CD14-positive monocyte (primary cell): Measurements from ENCODE around the gene SCUBE3. TPM values are rescaled to one million over a fixed set of nuclear protein-coding genes. Genes with fewer than 3 reads are reported as not detected.

Source experiments
- DNase-seq, 3 donors: peaks; one replicate each; pipeline ENCODE4 v3.0.0-alpha.2; 2011 to 2022
- H2AFZ ChIP-seq: 2 replicates; pipeline ENCODE4 v1.6.0; 2012; ENCODE audit warnings: mild to moderate bottlenecking, low read depth, low read length, inconsistent platforms; ENCODE audit not compliant: insufficient read depth, poor library complexity, severe bottlenecking
- H3K27ac ChIP-seq, 2 donors: 1 replicate in 1 of 2; 2 replicates in 1 of 2; pipeline ENCODE4 v1.5.1; 2012 to 2013; ENCODE audit warnings: low read length in 2 of 2, control low read depth in 1 of 2, inconsistent platforms in 1 of 2, low read depth in 1 of 2, mild to moderate bottlenecking in 1 of 2
- H3K27me3 ChIP-seq, 2 donors: one replicate each; pipeline versions ENCODE4 v1.6.0 to v1.6.1; 2011 to 2013; ENCODE audit warnings: low read length in 2 of 2; ENCODE audit not compliant: control insufficient read depth in 2 of 2, insufficient read depth in 2 of 2
- H3K36me3 ChIP-seq, 2 donors: replicated peaks in 1 of 2; 1 replicate in 1 of 2; 2 replicates in 1 of 2; pipeline versions ENCODE4 v1.5.1 to v1.6.1; 2012 to 2013; ENCODE audit warnings: low read length in 2 of 2, control low read depth in 1 of 2, inconsistent platforms in 1 of 2, mild to moderate bottlenecking in 1 of 2; ENCODE audit not compliant: insufficient read depth in 2 of 2, control insufficient read depth in 1 of 2
- H3K4me1 ChIP-seq, 2 donors: 1 replicate in 1 of 2; 2 replicates in 1 of 2; pipeline versions ENCODE4 v1.5.1 to v1.6.1; 2012 to 2013; ENCODE audit warnings: low read length in 2 of 2, control low read depth in 1 of 2, inconsistent platforms in 1 of 2, mild to moderate bottlenecking in 1 of 2, moderate library complexity in 1 of 2; ENCODE audit not compliant: insufficient read depth in 2 of 2, control insufficient read depth in 1 of 2
- H3K4me2 ChIP-seq: replicated peaks from 2 replicates; pipeline ENCODE3; 2012; ENCODE audit warnings: low read length, moderate library complexity, mild to moderate bottlenecking; ENCODE audit not compliant: poor library complexity, severe bottlenecking; ENCODE audit errors: extremely low read depth
- H3K4me3 ChIP-seq, 3 experiments: fragments of 200-600 bp in 1 of 3; sonication (generic) in 1 of 3; replicated peaks in 1 of 3; 1 replicate in 2 of 3; 2 replicates in 1 of 3; pipeline ENCODE4 v1.5.1; 2011 to 2013; ENCODE audit warnings: low read length in 3 of 3, mild to moderate bottlenecking in 3 of 3, control low read depth in 2 of 3, low read depth in 2 of 3, inconsistent platforms in 1 of 3, moderate library complexity in 1 of 3
- H3K79me2 ChIP-seq: 2 replicates; pipeline ENCODE4 v1.6.0; 2012; ENCODE audit warnings: mild to moderate bottlenecking, control low read depth, inconsistent platforms, low read length, moderate library complexity; ENCODE audit not compliant: insufficient read depth
- H3K9ac ChIP-seq: 2 replicates; pipeline ENCODE4 v1.6.0; 2017; ENCODE audit warnings: low read length, mild to moderate bottlenecking; ENCODE audit not compliant: insufficient read depth, poor library complexity, severe bottlenecking
- H3K9me3 ChIP-seq, 2 donors: replicated peaks in 1 of 2; 1 replicate in 1 of 2; 2 replicates in 1 of 2; pipeline versions ENCODE4 v1.5.1 to v1.6.1; 2012 to 2013; ENCODE audit warnings: low read length in 2 of 2, control low read depth in 1 of 2; ENCODE audit not compliant: control insufficient read depth in 1 of 2, insufficient read depth in 1 of 2
- H4K20me1 ChIP-seq: 2 replicates; pipeline ENCODE4 v1.6.0; 2012; ENCODE audit warnings: mild to moderate bottlenecking, low read length, control low read depth, moderate library complexity; ENCODE audit not compliant: insufficient read depth
- H3K27ac Mint-ChIP-seq, 7 donors: one replicate each; pipeline ENCODE4 v1.8.0; 2020; ENCODE audit warnings: mild to moderate bottlenecking in 7 of 7, mixed read lengths in 7 of 7, moderate library complexity in 6 of 7, inconsistent platforms in 2 of 7
- H3K27me3 Mint-ChIP-seq, 3 donors: one replicate each; pipeline ENCODE4 v1.8.0; 2021 to 2022; ENCODE audit warnings: low read depth in 3 of 3, mild to moderate bottlenecking in 3 of 3, mixed read lengths in 3 of 3, moderate library complexity in 3 of 3, inconsistent platforms in 1 of 3
- H3K36me3 Mint-ChIP-seq, 2 donors: one replicate each; pipeline ENCODE4 v1.8.0; 2020; ENCODE audit warnings: mixed read lengths in 2 of 2, inconsistent platforms in 1 of 2, mild to moderate bottlenecking in 1 of 2
- H3K4me1 Mint-ChIP-seq: one replicate; pipeline ENCODE4 v1.8.0; 2020; ENCODE audit warnings: mild to moderate bottlenecking, mixed read lengths
- H3K4me3 Mint-ChIP-seq, 2 donors: one replicate each; pipeline ENCODE4 v1.8.0; 2020; ENCODE audit warnings: mild to moderate bottlenecking in 2 of 2, mixed read lengths in 2 of 2, moderate library complexity in 1 of 2
- H3K9me3 Mint-ChIP-seq, 7 donors: one replicate each; pipeline ENCODE4 v1.8.0; 2020 to 2022; ENCODE audit warnings: mixed read lengths in 7 of 7, mild to moderate bottlenecking in 6 of 7, moderate library complexity in 6 of 7, inconsistent platforms in 2 of 7
- CTCF ChIP-seq: fragments of 200-600 bp; IDR thresholded peaks from one replicate; pipeline ENCODE4 v1.8.0; 2022; ENCODE audit warnings: antibody characterized with exemption, mild to moderate bottlenecking
- WGBS: methylation state at CpG from one replicate; pipeline ENCODE4 v1.1.5; 2013; ENCODE audit warnings: missing lambda C conversion rate; ENCODE audit not compliant: insufficient coverage; 5-methylcytosine and 5-hydroxymethylcytosine counted together
- intact Hi-C, 2 donors: fragments of 100-400 bp; cut with micrococcal nuclease; formaldehyde crosslinking; loops; one replicate each; pipeline versions ENCODE4 v1.15.0 to v1.15.1; 2023
- polyA plus RNA-seq, 3 donors: library from polyadenylated mRNA; depleted of rRNA in 1 of 3; unstranded in 2 of 3; stranded (reverse) in 1 of 3; fragments of 300-500 nt in 2 of 3; fragments of >200 nt in 1 of 3; fragmentation: Illumina TruSeq in 2 of 3; gene quantifications; 1 replicate in 2 of 3; 2 replicates in 1 of 3; pipeline ENCODE4 v1.2.3, GENCODE V29; 2012 to 2021

The SCUBE3 gene
- polyA plus RNA-seq, 3 donors = not detected

GRCh38 chr6:35295036-35295435 lies 81.3 kb downstream of the SCUBE3 start:
- no peak for TF ChIP-seq CTCF
- Mint-ChIP-seq H3K4me1 (peaks cover 32% of the 10 kb centered on the region), H3K27me3 (peaks cover 0 to 2% (median 0%) of the 10 kb centered on the region in 3 donors), H3K36me3 (peaks cover 57 to 71% of the 10 kb centered on the region in 2 donors), H3K9me3 (no peaks in the 10 kb centered on the region), H3K4me3 (no peak overlapping the region), H3K27ac (peak overlapping the region in 1 of 7 donors; percentile 43)
- no peak for DNase-seq
- H3K9ac ChIP-seq = no peak overlapping the region
- no peak overlapping the region for H3K27ac ChIP-seq
- H2AFZ ChIP-seq = no peak overlapping the region
- WGBS = 100% methylated on average over 2 of the region's 2 CpGs
- peaks cover 35 to 38% of the 10 kb centered on the region in 2 donors for H3K4me1 ChIP-seq
- no peak overlapping the region for H3K4me3 ChIP-seq
- H3K27me3 ChIP-seq = no peaks in the 10 kb centered on the region
- H3K9me3 ChIP-seq = no peaks in the 10 kb centered on the region
- peaks cover 29% of the 10 kb centered on the region for H3K79me2 ChIP-seq
- no peaks in the 10 kb centered on the region for H4K20me1 ChIP-seq
- no peak overlapping the region for H3K4me2 ChIP-seq
- intact Hi-C loops = loop anchor here (5.0 to 10.0 kb wide), 3 partner anchors 152 to 440 kb away; partner anchors contain the start of genes RPL10A (in 2 of the 2) and ARMC12 (in 1 of the 2)
- peaks cover 52 to 64% of the 10 kb centered on the region in 2 donors for H3K36me3 ChIP-seq

GRCh38 chr6:35295521-35296315 lies 82.0 kb downstream of the SCUBE3 start:
- H3K27me3 Mint-ChIP-seq = peaks cover 0 to 4% (median 0%) of the 10 kb centered on the region in 3 donors
- peaks cover 50 to 70% of the 10 kb centered on the region in 2 donors for H3K36me3 Mint-ChIP-seq
- H3K36me3 ChIP-seq = peaks cover 45 to 57% of the 10 kb centered on the region in 2 donors

More at GRCh38 chr6:35295521-35296315, 82.0 kb downstream of the SCUBE3 start:
- no CpG with 5 or more reads among the region's 3 CpGs for WGBS
- Histone ChIP-seq H3K4me2 (no peak overlapping the region), H3K27ac (no peak overlapping the region), H3K27me3 (no peaks in the 10 kb centered on the region), H3K79me2 (peaks cover 36% of the 10 kb centered on the region), H4K20me1 (no peaks in the 10 kb centered on the region), H3K4me3 (no peak overlapping the region), H2AFZ (no peak overlapping the region), H3K9me3 (no peaks in the 10 kb centered on the region), H3K4me1 (peaks cover 41 to 44% of the 10 kb centered on the region in 2 donors), H3K9ac (no peak overlapping the region)
- Mint-ChIP-seq H3K4me1 (peaks cover 38% of the 10 kb centered on the region), H3K4me3 (no peak overlapping the region), H3K27ac (peak overlapping the region in 1 of 7 donors; percentile 62), H3K9me3 (no peaks in the 10 kb centered on the region)
- no peak for TF ChIP-seq CTCF
- intact Hi-C loops = loop anchor here (5.0 to 10.0 kb wide), 3 partner anchors 152 to 439 kb away; partner anchors contain the start of genes RPL10A (in 2 of the 2) and ARMC12 (in 1 of the 2)
- DNase-seq = no peak
